ENCODE data around the gene SESN1. TPM values are rescaled to one million over a fixed set of nuclear protein-coding genes. Genes with fewer than 3 reads are reported as not detected.

Gene SESN1
- total RNA-seq, 1 donor from 2014 or later = 40.8 TPM

- H3K79me2 ChIP-seq (ENCODE audit: low read depth) = peaks cover 48% of the 10 kb centered on the region
- peaks cover 39% of the 10 kb centered on the region for H3K4me1 Mint-ChIP-seq
Observed at GRCh38 chr6:109095036-109095834, 589 bp upstream of the SESN1 start, which contains the start of gene CEP57L1. Gene CEP57L1, plus strand, starts transcription at chr6:109095507. Its CDS starts 49,715 bp downstream, at chr6:109145222.

GRCh38 chr6:109093732-109094415 is 772 bp downstream of the SESN1 start:
- peak overlapping the region; percentile 84 for H3K4me3 ChIP-seq
- no peaks in the 10 kb centered on the region for H3K9me3 Mint-ChIP-seq
- peak overlapping the region; percentile 78 for H3K4me2 ChIP-seq
- H3K27ac ChIP-seq = no peak overlapping the region
- no peaks in the 10 kb centered on the region for H3K27me3 ChIP-seq
- H3K4me1 ChIP-seq = peaks cover 35% of the 10 kb centered on the region
- H3K27ac Mint-ChIP-seq = no peak overlapping the region
- H3F3A ChIP-seq (ENCODE audit: low read depth) = peaks cover 29% of the 10 kb centered on the region
- peak overlapping the region; percentile 2 for H3K9ac ChIP-seq
- peaks cover 14% of the 10 kb centered on the region for H4K20me1 ChIP-seq (ENCODE audit: low read depth)
- H3K27me3 Mint-ChIP-seq (ENCODE audit: insufficient read depth, low read depth) = peaks cover 3% of the 10 kb centered on the region
- no peaks in the 10 kb centered on the region for H3K36me3 ChIP-seq
- peak overlapping the region; percentile 78 for H2AFZ ChIP-seq (replicated peaks)
- peaks cover 2% of the 10 kb centered on the region for H3K36me3 Mint-ChIP-seq
- TF ChIP-seq CTCF (IDR thresholded peaks at IDR 0.05) (no peak), EZH2 (IDR thresholded peaks at IDR 0.05) (peak; percentile 35)
- peak; percentile 9 for DNase-seq (ENCODE audit: low spot score)
- peaks cover 48% of the 10 kb centered on the region for H3K79me2 ChIP-seq (ENCODE audit: low read depth)
- H3K4me1 Mint-ChIP-seq = peaks cover 43% of the 10 kb centered on the region
- H3K9me3 ChIP-seq (ENCODE audit: low read depth) = no peaks in the 10 kb centered on the region
- peak overlapping the region; percentile 88 for H3K4me3 Mint-ChIP-seq

More at GRCh38 chr6:109095036-109095834, 589 bp upstream of the SESN1 start, which contains the start of gene CEP57L1:
- Mint-ChIP-seq H3K36me3 (peaks cover 8% of the 10 kb centered on the region), H3K9me3 (no peaks in the 10 kb centered on the region), H3K27me3 (ENCODE audit: insufficient read depth, low read depth) (peaks cover 3% of the 10 kb centered on the region), H3K4me3 (peak within 1 kb of the TSS; percentile 94), H3K27ac (peak within 1 kb of the TSS; percentile 95)
- Histone ChIP-seq H4K20me1 (ENCODE audit: low read depth) (peaks cover 14% of the 10 kb centered on the region), H3K9ac (peak within 1 kb of the TSS; percentile 59), H3K27ac (peak within 1 kb of the TSS; percentile 95), H3K4me1 (peaks cover 27% of the 10 kb centered on the region), H3K9me3 (ENCODE audit: low read depth) (no peaks in the 10 kb centered on the region), H3K4me2 (peak within 1 kb of the TSS; percentile 78), H3K4me3 (peak within 1 kb of the TSS; percentile 84), H3K27me3 (no peaks in the 10 kb centered on the region), H3F3A (ENCODE audit: low read depth) (peaks cover 29% of the 10 kb centered on the region), H2AFZ (replicated peaks) (peak within 1 kb of the TSS; percentile 98), H3K36me3 (no peaks in the 10 kb centered on the region)
- peak; percentile 100 for DNase-seq (ENCODE audit: low spot score)
- TF ChIP-seq EZH2phosphoT487 (IDR thresholded peaks at IDR 0.05) (no peak), CTCF (IDR thresholded peaks at IDR 0.05) (peak; percentile 31)

GRCh38 chr6:109092074-109092473 is 2.6 kb downstream of the SESN1 start:
- Histone ChIP-seq H3K79me2 (ENCODE audit: low read depth) (peaks cover 42% of the 10 kb centered on the region), H2AFZ (replicated peaks) (no peak overlapping the region), H3K4me1 (peaks cover 35% of the 10 kb centered on the region), H3F3A (ENCODE audit: low read depth) (peaks cover 29% of the 10 kb centered on the region), H3K4me2 (peak overlapping the region; percentile 78), H3K9me3 (ENCODE audit: low read depth) (no peaks in the 10 kb centered on the region), H3K4me3 (peak overlapping the region; percentile 84), H3K27me3 (no peaks in the 10 kb centered on the region), H4K20me1 (ENCODE audit: low read depth) (peaks cover 14% of the 10 kb centered on the region), H3K9ac (no peak overlapping the region), H3K36me3 (no peaks in the 10 kb centered on the region), H3K27ac (no peak overlapping the region)
- Mint-ChIP-seq H3K4me1 (peaks cover 40% of the 10 kb centered on the region), H3K27me3 (ENCODE audit: insufficient read depth, low read depth) (peaks cover 3% of the 10 kb centered on the region), H3K4me3 (peak overlapping the region; percentile 78), H3K27ac (no peak overlapping the region), H3K36me3 (no peaks in the 10 kb centered on the region), H3K9me3 (no peaks in the 10 kb centered on the region)
- no peak for DNase-seq (ENCODE audit: low spot score)
- TF ChIP-seq EZH2 (IDR thresholded peaks at IDR 0.05) = no peak
- TF ChIP-seq EZH2phosphoT487 (IDR thresholded peaks at IDR 0.05) = no peak
- no peak for TF ChIP-seq CTCF (IDR thresholded peaks at IDR 0.05)

Measured in neural progenitor cell (in vitro differentiated cells).